ENCODE measurements around the gene GRIA1.

Gene GRIA1

DNA sequence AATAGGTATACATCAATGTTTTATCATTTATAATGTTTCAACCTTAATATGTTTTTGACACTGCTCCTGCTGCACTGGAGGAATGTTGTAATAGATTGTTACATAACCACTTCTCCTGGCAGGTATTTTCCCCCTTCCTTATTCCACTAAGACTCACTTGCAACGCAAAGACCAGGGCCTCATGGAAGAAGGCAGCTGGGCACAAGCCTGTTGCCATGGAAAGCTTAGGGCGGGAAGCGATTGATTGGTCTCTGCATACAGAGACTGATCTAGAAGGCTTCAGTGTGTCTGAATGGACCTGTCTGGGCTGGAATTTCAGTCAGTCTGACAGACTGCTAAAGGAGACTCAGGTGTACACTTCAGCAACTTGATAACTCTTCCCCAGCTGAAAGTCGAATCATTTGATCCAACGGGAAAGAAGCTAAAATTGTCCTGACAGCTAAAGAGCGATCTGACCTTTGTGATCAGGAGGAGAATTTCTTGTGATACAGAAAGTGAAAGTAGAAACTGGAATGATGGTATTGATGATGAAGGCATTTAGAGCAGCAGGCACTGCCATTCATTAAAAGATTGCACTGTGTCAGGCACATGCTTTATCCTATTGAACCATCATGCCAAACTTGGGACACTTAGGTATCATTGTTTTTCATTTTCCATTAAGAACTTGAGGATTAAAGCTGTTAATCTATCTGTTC, 65.1 kb downstream of the GRIA1 start:
- H3K4me2 ChIP-seq (ENCODE audit: low read length), result no peak overlapping the region
- H3K79me2 ChIP-seq (ENCODE audit: low read length), result no peaks in the 10 kb centered on the region
- H3K36me3 ChIP-seq (replicated peaks; ENCODE audit: low read depth, low read length), result no peaks in the 10 kb centered on the region
- no peak overlapping the region for H2AFZ ChIP-seq (ENCODE audit: low read depth, low read length)
- TF ChIP-seq, protein P1, sequence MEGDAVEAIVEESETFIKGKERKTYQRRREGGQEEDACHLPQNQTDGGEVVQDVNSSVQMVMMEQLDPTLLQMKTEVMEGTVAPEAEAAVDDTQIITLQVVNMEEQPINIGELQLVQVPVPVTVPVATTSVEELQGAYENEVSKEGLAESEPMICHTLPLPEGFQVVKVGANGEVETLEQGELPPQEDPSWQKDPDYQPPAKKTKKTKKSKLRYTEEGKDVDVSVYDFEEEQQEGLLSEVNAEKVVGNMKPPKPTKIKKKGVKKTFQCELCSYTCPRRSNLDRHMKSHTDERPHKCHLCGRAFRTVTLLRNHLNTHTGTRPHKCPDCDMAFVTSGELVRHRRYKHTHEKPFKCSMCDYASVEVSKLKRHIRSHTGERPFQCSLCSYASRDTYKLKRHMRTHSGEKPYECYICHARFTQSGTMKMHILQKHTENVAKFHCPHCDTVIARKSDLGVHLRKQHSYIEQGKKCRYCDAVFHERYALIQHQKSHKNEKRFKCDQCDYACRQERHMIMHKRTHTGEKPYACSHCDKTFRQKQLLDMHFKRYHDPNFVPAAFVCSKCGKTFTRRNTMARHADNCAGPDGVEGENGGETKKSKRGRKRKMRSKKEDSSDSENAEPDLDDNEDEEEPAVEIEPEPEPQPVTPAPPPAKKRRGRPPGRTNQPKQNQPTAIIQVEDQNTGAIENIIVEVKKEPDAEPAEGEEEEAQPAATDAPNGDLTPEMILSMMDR (IDR thresholded peaks at IDR 0.05; ENCODE audit: low read depth, low read length), result no peak
- TF ChIP-seq EZH2phosphoT487 (IDR thresholded peaks at IDR 0.05; ENCODE audit: low read depth), result no peak
- H3K27ac ChIP-seq (ENCODE audit: low read length), result no peak overlapping the region
- H3K9ac ChIP-seq (ENCODE audit: low read length), result no peak overlapping the region
- no peaks in the 10 kb centered on the region for H3K4me1 ChIP-seq (ENCODE audit: low read length)
- no peaks in the 10 kb centered on the region for H3K27me3 ChIP-seq (ENCODE audit: low read depth, low read length)
- H4K20me1 ChIP-seq (ENCODE audit: insufficient read depth, low read length), result no peaks in the 10 kb centered on the region
- no peak overlapping the region for H3K4me3 ChIP-seq (ENCODE audit: low read length)
- H3K9me3 ChIP-seq (ENCODE audit: insufficient read depth, low read length), result no peaks in the 10 kb centered on the region

DNA sequence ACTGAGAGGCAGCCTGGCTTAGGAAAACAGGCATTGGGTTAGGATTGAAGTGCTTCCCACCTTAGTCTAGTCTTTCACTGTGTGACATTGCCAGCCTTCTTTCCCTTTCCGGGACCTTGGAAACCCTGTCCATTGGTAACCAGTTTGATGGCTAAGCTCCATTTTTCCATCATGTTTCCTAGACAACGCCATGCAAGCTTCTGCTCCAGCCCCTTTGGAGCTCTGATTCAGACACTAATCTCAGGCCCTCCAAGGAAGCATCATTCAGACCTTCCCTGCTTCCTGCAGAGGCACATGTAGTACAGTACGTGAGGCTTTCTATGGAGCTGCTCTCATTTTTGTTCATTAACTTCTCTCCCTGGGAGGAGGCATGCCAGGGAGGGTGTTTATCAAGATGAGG, 68.5 kb downstream of the GRIA1 start:
- H4K20me1 ChIP-seq (ENCODE audit: insufficient read depth, low read length), result no peaks in the 10 kb centered on the region
- no peak overlapping the region for H3K4me3 ChIP-seq (ENCODE audit: low read length)
- H3K79me2 ChIP-seq (ENCODE audit: low read length), result no peaks in the 10 kb centered on the region
- no peak overlapping the region for H3K4me2 ChIP-seq (ENCODE audit: low read length)
- H3K27ac ChIP-seq (ENCODE audit: low read length), result no peak overlapping the region
- no peaks in the 10 kb centered on the region for H3K4me1 ChIP-seq (ENCODE audit: low read length)
- no peak for TF ChIP-seq EZH2phosphoT487 (IDR thresholded peaks at IDR 0.05; ENCODE audit: low read depth)
- TF ChIP-seq, protein P1 (IDR thresholded peaks at IDR 0.05; ENCODE audit: low read depth, low read length), result no peak
- H3K27me3 ChIP-seq (ENCODE audit: low read depth, low read length), result no peaks in the 10 kb centered on the region
- H3K9ac ChIP-seq (ENCODE audit: low read length), result no peak overlapping the region
- no peaks in the 10 kb centered on the region for H3K9me3 ChIP-seq (ENCODE audit: insufficient read depth, low read length)
- H3K36me3 ChIP-seq (replicated peaks; ENCODE audit: low read depth, low read length), result no peaks in the 10 kb centered on the region
- no peak overlapping the region for H2AFZ ChIP-seq (ENCODE audit: low read depth, low read length)

DNA sequence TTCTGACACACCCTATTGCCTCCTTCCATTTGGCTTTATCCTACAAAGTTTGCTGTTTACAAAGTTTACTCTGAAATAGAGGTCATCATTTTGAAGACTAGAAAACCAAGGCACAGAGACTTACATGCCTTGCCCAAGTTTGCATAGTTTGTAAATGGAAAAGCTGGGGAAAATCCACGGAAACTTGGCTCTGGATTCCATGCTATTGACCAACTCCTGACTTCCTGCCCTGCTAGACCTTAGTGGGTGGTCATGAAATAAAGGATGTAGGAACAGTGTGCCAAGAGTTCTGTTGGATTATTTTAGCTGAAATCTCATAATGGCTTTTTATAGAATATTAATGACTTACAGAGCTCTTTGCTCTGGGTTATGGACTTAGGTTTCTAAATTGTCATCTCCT, 69.5 kb downstream of the GRIA1 start:
- no peaks in the 10 kb centered on the region for H3K4me1 ChIP-seq (ENCODE audit: low read length)
- H3K79me2 ChIP-seq (ENCODE audit: low read length), result no peaks in the 10 kb centered on the region
- TF ChIP-seq, protein P1 (IDR thresholded peaks at IDR 0.05; ENCODE audit: low read depth, low read length), result no peak
- no peak for TF ChIP-seq EZH2phosphoT487 (IDR thresholded peaks at IDR 0.05; ENCODE audit: low read depth)
- H3K9me3 ChIP-seq (ENCODE audit: insufficient read depth, low read length), result no peaks in the 10 kb centered on the region
- H3K4me2 ChIP-seq (ENCODE audit: low read length), result no peak overlapping the region
- H3K27me3 ChIP-seq (ENCODE audit: low read depth, low read length), result no peaks in the 10 kb centered on the region
- no peak overlapping the region for H3K27ac ChIP-seq (ENCODE audit: low read length)
- no peaks in the 10 kb centered on the region for H3K36me3 ChIP-seq (replicated peaks; ENCODE audit: low read depth, low read length)
- no peak overlapping the region for H3K4me3 ChIP-seq (ENCODE audit: low read length)
- no peaks in the 10 kb centered on the region for H4K20me1 ChIP-seq (ENCODE audit: insufficient read depth, low read length)
- no peak overlapping the region for H2AFZ ChIP-seq (ENCODE audit: low read depth, low read length)
- no peak overlapping the region for H3K9ac ChIP-seq (ENCODE audit: low read length)

DNA sequence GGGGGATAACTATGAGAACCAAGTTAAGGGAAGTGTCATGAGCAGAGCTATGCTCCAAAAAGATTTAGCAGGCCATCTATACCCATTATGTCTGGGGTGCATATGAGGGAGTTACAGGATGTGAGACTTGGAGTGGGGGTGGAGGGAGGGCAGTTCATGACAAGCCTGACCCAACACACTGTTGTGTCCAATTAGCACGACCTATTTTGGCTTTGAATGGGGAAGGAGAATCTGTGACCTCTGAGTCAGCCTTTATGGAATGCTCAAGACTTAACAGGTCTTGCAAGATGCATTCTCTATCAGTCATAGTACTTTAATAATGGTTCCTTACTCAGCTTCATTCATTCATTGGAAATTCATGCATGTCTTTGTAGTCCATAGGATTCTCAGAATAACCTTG, 71.7 kb downstream of the GRIA1 start:
- Histone ChIP-seq H4K20me1 (ENCODE audit: insufficient read depth, low read length) (no peaks in the 10 kb centered on the region), H3K4me3 (ENCODE audit: low read length) (no peak overlapping the region), H3K27me3 (ENCODE audit: low read depth, low read length) (no peaks in the 10 kb centered on the region)

More for the DNA sequence above, 71.7 kb downstream of the GRIA1 start:
- H3K27ac ChIP-seq (ENCODE audit: low read length), result no peak overlapping the region
- no peaks in the 10 kb centered on the region for H3K9me3 ChIP-seq (ENCODE audit: insufficient read depth, low read length)
- no peak for TF ChIP-seq EZH2phosphoT487 (IDR thresholded peaks at IDR 0.05; ENCODE audit: low read depth)
- TF ChIP-seq, protein P1 (IDR thresholded peaks at IDR 0.05; ENCODE audit: low read depth, low read length), result no peak
- no peak overlapping the region for H2AFZ ChIP-seq (ENCODE audit: low read depth, low read length)
- no peaks in the 10 kb centered on the region for H3K36me3 ChIP-seq (replicated peaks; ENCODE audit: low read depth, low read length)
- H3K79me2 ChIP-seq (ENCODE audit: low read length), result no peaks in the 10 kb centered on the region
- no peak overlapping the region for H3K4me2 ChIP-seq (ENCODE audit: low read length)
- H3K4me1 ChIP-seq (ENCODE audit: low read length), result no peaks in the 10 kb centered on the region
- no peak overlapping the region for H3K9ac ChIP-seq (ENCODE audit: low read length)
